GM12875 (cell line): ENCODE data around the gene FBRS.

Experiments used
- H3K4me3 ChIP-seq: one replicate; pipeline ENCODE4 v1.5.1; 2011; ENCODE audit warnings: low read depth, low read length, control low read depth
- TF ChIP-seq, protein P1 (sequence below): IDR thresholded peaks from 2 replicates; pipeline ENCODE4 v1.5.1; 2011; ENCODE audit warnings: low read depth, mild to moderate bottlenecking, control low read depth, inconsistent platforms, low read length, moderate library complexity, borderline replicate concordance; ENCODE audit not compliant: insufficient read depth

Gene FBRS

GRCh38 chr16:30660424-30661261 is 2.4 kb downstream of the FBRS start:
- H3K4me3 ChIP-seq, result peak overlapping the region; percentile 89
- TF ChIP-seq, protein P1, sequence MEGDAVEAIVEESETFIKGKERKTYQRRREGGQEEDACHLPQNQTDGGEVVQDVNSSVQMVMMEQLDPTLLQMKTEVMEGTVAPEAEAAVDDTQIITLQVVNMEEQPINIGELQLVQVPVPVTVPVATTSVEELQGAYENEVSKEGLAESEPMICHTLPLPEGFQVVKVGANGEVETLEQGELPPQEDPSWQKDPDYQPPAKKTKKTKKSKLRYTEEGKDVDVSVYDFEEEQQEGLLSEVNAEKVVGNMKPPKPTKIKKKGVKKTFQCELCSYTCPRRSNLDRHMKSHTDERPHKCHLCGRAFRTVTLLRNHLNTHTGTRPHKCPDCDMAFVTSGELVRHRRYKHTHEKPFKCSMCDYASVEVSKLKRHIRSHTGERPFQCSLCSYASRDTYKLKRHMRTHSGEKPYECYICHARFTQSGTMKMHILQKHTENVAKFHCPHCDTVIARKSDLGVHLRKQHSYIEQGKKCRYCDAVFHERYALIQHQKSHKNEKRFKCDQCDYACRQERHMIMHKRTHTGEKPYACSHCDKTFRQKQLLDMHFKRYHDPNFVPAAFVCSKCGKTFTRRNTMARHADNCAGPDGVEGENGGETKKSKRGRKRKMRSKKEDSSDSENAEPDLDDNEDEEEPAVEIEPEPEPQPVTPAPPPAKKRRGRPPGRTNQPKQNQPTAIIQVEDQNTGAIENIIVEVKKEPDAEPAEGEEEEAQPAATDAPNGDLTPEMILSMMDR, result no peak

DNA sequence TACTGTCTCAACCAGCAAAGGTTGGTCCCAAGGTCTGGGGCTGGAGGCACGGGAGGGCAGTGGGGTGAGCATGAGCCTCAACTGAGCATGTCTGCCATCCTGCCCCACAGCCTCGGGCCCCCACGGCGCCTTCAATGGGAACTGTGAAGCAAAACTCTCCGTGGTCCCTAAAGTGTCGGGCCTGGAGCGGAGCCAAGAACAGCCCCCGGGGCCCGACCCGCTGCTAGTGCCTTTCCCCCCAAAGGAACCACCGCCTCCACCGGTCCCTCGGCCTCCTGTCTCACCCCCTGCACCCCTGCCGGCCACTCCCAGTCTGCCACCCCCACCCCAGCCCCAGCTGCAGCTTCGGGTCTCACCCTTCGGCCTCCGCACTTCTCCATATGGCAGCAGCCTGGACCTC is 4.2 kb downstream of the FBRS start:
- no peak overlapping the region for H3K4me3 ChIP-seq
- TF ChIP-seq, protein P1, result no peak

GRCh38 chr16:30663038-30663437 is 4.8 kb downstream of the FBRS start:
- TF ChIP-seq, protein P1, result no peak

DNA sequence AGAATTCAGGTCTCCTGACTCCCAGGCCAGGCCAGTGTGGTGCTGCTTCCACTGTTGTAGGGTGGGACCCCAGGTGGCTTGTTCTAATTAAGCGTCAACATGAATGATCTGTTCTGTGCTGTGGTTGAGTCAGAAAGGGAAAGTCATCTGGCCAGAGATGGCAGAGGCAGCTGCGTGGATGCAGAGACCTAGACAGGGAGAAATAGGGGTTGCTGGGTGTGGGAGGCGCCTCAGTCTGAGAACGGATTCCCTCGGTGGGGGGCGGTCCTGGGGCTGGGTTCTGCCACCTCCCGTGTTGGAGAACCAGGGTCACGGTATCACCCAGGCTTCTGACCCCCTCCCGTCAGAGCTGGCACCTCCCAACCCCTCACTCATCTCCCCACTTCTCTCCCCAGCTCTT is 5.6 kb downstream of the FBRS start:
- H3K4me3 ChIP-seq, result no peak overlapping the region
- TF ChIP-seq, protein P1, result no peak

More at GRCh38 chr16:30663038-30663437, 4.8 kb downstream of the FBRS start:
- no peak overlapping the region for H3K4me3 ChIP-seq

GRCh38 chr16:30664616-30665109 is 6.4 kb downstream of the FBRS start:
- H3K4me3 ChIP-seq, result no peak overlapping the region
- TF ChIP-seq, protein P1, result no peak

GRCh38 chr16:30665155-30665829 is 7.1 kb downstream of the FBRS start:
- TF ChIP-seq, protein P1, result no peak
- H3K4me3 ChIP-seq, result no peak overlapping the region
